Keratinocyte (primary cell): ENCODE measurements around the gene CD209. TPM values are rescaled to one million over a fixed set of nuclear protein-coding genes. Genes with fewer than 3 reads are reported as not detected.

Source experiments
- DNase-seq: peaks from one replicate; pipeline ENCODE4 v3.0.0-alpha.2; 2011; ENCODE audit warnings: low read depth, missing footprints, low spot score
- FAIRE-seq: peaks from 2 replicates; lab custom pipeline; 2011; peaks lifted over from hg19 to GRCh38; lab: Jason Lieb, UNC
- H2AFZ ChIP-seq: 2 replicates; pipeline ENCODE4 v1.6.0; 2012; ENCODE audit warnings: low read length, control low read depth, inconsistent platforms; ENCODE audit not compliant: control insufficient read depth
- H3K27ac ChIP-seq: 2 replicates; pipeline ENCODE4 v1.5.1; 2011; ENCODE audit warnings: low read length; ENCODE audit not compliant: control insufficient read depth, insufficient read depth
- H3K27me3 ChIP-seq: 3 replicates; pipeline ENCODE4 v1.6.0; 2011; ENCODE audit warnings: low read length; ENCODE audit not compliant: control insufficient read depth, insufficient read depth; ENCODE audit errors: extremely low read depth
- H3K36me3 ChIP-seq, 2 experiments: 2 replicates in 1 of 2; 3 replicates in 1 of 2; pipeline ENCODE4 v1.5.1; 2011; ENCODE audit warnings: low read length in 2 of 2, mild to moderate bottlenecking in 1 of 2; ENCODE audit not compliant: control insufficient read depth in 2 of 2, insufficient read depth in 2 of 2; ENCODE audit errors: extremely low read depth in 1 of 2
- H3K4me1 ChIP-seq: 3 replicates; pipeline ENCODE4 v1.5.1; 2011; ENCODE audit warnings: low read length; ENCODE audit not compliant: control insufficient read depth, insufficient read depth; ENCODE audit errors: extremely low read depth
- H3K4me2 ChIP-seq: 3 replicates; pipeline ENCODE4 v1.6.0; 2011; ENCODE audit warnings: low read depth, low read length; ENCODE audit not compliant: control insufficient read depth, insufficient read depth; ENCODE audit errors: extremely low read depth
- H3K4me3 ChIP-seq, 3 experiments: fragments of 200-600 bp in 1 of 3; sonication (generic) in 1 of 3; 2 replicates in 2 of 3; 3 replicates in 1 of 3; pipeline ENCODE4 v1.5.1; 2011 to 2016; ENCODE audit warnings: low read length in 3 of 3, mild to moderate bottlenecking in 3 of 3, control low read depth in 2 of 3, inconsistent platforms in 1 of 3, low read depth in 1 of 3, mixed read lengths in 1 of 3, mixed run types in 1 of 3, moderate library complexity in 1 of 3; ENCODE audit not compliant: control insufficient read depth in 2 of 3, insufficient read depth in 2 of 3; ENCODE audit errors: extremely low read depth in 1 of 3
- H3K79me2 ChIP-seq: 2 replicates; pipeline ENCODE4 v1.6.0; 2012; ENCODE audit warnings: low read length; ENCODE audit not compliant: control insufficient read depth, insufficient read depth
- H3K9ac ChIP-seq: 3 replicates; pipeline ENCODE4 v1.6.0; 2011; ENCODE audit warnings: low read length; ENCODE audit not compliant: control insufficient read depth, insufficient read depth; ENCODE audit errors: extremely low read depth
- H3K9me1 ChIP-seq: 3 replicates; pipeline ENCODE4 v1.6.0; 2011; ENCODE audit warnings: low read length; ENCODE audit not compliant: control insufficient read depth, insufficient read depth; ENCODE audit errors: extremely low read depth
- H3K9me3 ChIP-seq: 2 replicates; pipeline ENCODE4 v1.5.1; 2012; ENCODE audit warnings: low read depth, low read length; ENCODE audit not compliant: control insufficient read depth
- H4K20me1 ChIP-seq: 3 replicates; pipeline ENCODE4 v1.6.0; 2011; ENCODE audit warnings: low read length; ENCODE audit not compliant: control insufficient read depth, insufficient read depth; ENCODE audit errors: extremely low read depth
- CTCF ChIP-seq, 3 experiments: IDR thresholded peaks in 1 of 3; conservative IDR thresholded peaks in 1 of 3; optimal IDR thresholded peaks in 1 of 3; 2 replicates in 2 of 3; 3 replicates in 1 of 3; pipeline versions ENCODE3 to v1.5.1; 2011; ENCODE audit warnings: low read length in 3 of 3, mild to moderate bottlenecking in 3 of 3, moderate library complexity in 2 of 3, control low read depth in 1 of 3, inconsistent platforms in 1 of 3; ENCODE audit not compliant: insufficient read depth in 2 of 3; ENCODE audit errors: extremely low read depth in 1 of 3
- EZH2 ChIP-seq: IDR thresholded peaks from one replicate; pipeline ENCODE4 v1.6.1; 2012; ENCODE audit warnings: inconsistent platforms, mild to moderate bottlenecking, low read length, moderate library complexity
- dilution Hi-C: fragments of 300-500 bp; cut with MboI; formaldehyde crosslinking; loops from one replicate; pipeline ENCODE4 v1.7.0; 2020; ENCODE audit warnings: low sequenced_read_pairs; ENCODE audit not compliant: extremely low pct_ligation_motif_present
- polyA plus RNA-seq, 5 experiments: library from polyadenylated mRNA; depleted of rRNA in 3 of 5; stranded (reverse) in 3 of 5; stranded (forward) in 1 of 5; unstranded in 1 of 5; fragments of >200 nt; gene quantifications; 1 replicate in 1 of 5; 2 replicates in 3 of 5; 3 replicates in 1 of 5; pipeline versions ENCODE4 v1.2.1 to v1.2.3, GENCODE V29; 2011 to 2012; ENCODE audit warnings: missing spikeins in 2 of 5, low read depth in 1 of 5, low replicate concordance in 1 of 5

The CD209 gene
- polyA plus RNA-seq, 1 donor (not counting 4 experiments of a cell fraction or from before 2014, with no cell fraction given) = not detected

- H4K20me1 ChIP-seq = no peaks in the 10 kb centered on the region
- H3K9ac ChIP-seq = no peak overlapping the region
- DNase-seq (no peak), FAIRE-seq (no peak)
- no peaks in the 10 kb centered on the region for H3K27me3 ChIP-seq
- TF ChIP-seq CTCF (optimal IDR thresholded peaks at IDR 0.05 in 1 of 3, IDR thresholded peaks at IDR 0.05 in 1 of 3, conservative IDR thresholded peaks at IDR 0.05 in 1 of 3; ENCODE audit: extremely low read depth in 1 of 3, insufficient read depth in 2 of 3, low read length in 3 of 3) (no peak), EZH2 (no peak)
- no peaks in the 10 kb centered on the region for H3K4me1 ChIP-seq
- H3K4me3 ChIP-seq = no peak overlapping the region
- H3K79me2 ChIP-seq = no peaks in the 10 kb centered on the region
- H3K27ac ChIP-seq = no peak overlapping the region
- no peaks in the 10 kb centered on the region for H3K9me3 ChIP-seq
- H3K4me2 ChIP-seq = no peak overlapping the region
- dilution Hi-C loops = no loop called here
- H3K36me3 ChIP-seq = no peaks in the 10 kb centered on the region
- H2AFZ ChIP-seq = no peak overlapping the region
- H3K9me1 ChIP-seq = no peaks in the 10 kb centered on the region
Measured at GRCh38 chr19:7742575-7742974, 4.8 kb downstream of the CD209 start.

- no peaks in the 10 kb centered on the region for H3K4me1 ChIP-seq
- H2AFZ ChIP-seq = no peak overlapping the region
- no peak overlapping the region for H3K4me3 ChIP-seq
- no peaks in the 10 kb centered on the region for H3K9me3 ChIP-seq
- no peaks in the 10 kb centered on the region for H3K79me2 ChIP-seq
- no peak for TF ChIP-seq EZH2
- no peak for TF ChIP-seq CTCF (optimal IDR thresholded peaks at IDR 0.05 in 1 of 3, IDR thresholded peaks at IDR 0.05 in 1 of 3, conservative IDR thresholded peaks at IDR 0.05 in 1 of 3; ENCODE audit: extremely low read depth in 1 of 3, insufficient read depth in 2 of 3, low read length in 3 of 3)
- H3K27me3 ChIP-seq = no peaks in the 10 kb centered on the region
- H3K4me2 ChIP-seq = no peak overlapping the region
- H3K36me3 ChIP-seq = no peaks in the 10 kb centered on the region
- dilution Hi-C loops = no loop called here
- FAIRE-seq = no peak
- H3K27ac ChIP-seq = no peak overlapping the region
- H3K9me1 ChIP-seq = no peaks in the 10 kb centered on the region
- H4K20me1 ChIP-seq = no peaks in the 10 kb centered on the region
- no peak overlapping the region for H3K9ac ChIP-seq
- no peak for DNase-seq
Measured at GRCh38 chr19:7740682-7741054, 6.7 kb downstream of the CD209 start.
